H1 (cell line): Measurements from ENCODE around the gene TBC1D19. TPM values are rescaled to one million over a fixed set of nuclear protein-coding genes. Genes with fewer than 3 reads are reported as not detected.

Source experiments
- POU5F1 ChIP-seq: IDR thresholded peaks from 2 replicates; pipeline ENCODE4 v1.6.1; 2011; ENCODE audit warnings: low read depth, mild to moderate bottlenecking, low read length, moderate library complexity
- RAD21 ChIP-seq, 2 experiments: IDR thresholded peaks in 1 of 2; conservative IDR thresholded peaks in 1 of 2; 2 replicates each; pipeline ENCODE4 v1.6.1; 2011; ENCODE audit warnings: low read depth in 2 of 2, low read length in 2 of 2, improper control_type of control experiment in 1 of 2, inconsistent platforms in 1 of 2, mild to moderate bottlenecking in 1 of 2, moderate library complexity in 1 of 2
- SUZ12 ChIP-seq: fragments of 200-600 bp; sonication (generic); IDR thresholded peaks from 2 replicates; pipeline ENCODE4 v1.6.1; 2012; ENCODE audit warnings: mild to moderate bottlenecking, inconsistent platforms, low read length, moderate library complexity, mixed read lengths
- polyA plus RNA-seq, 7 experiments: library from polyadenylated mRNA; depleted of rRNA in 3 of 7; stranded (reverse) in 5 of 7; unstranded in 2 of 7; fragments of >200 nt in 5 of 7; fragments of 200-250 nt in 2 of 7; gene quantifications; 1 replicate in 5 of 7; 2 replicates in 1 of 7; 4 replicates in 1 of 7; pipeline versions ENCODE4 v1.2.1 to v1.2.3, GENCODE V29; 2011 to 2013; ENCODE audit warnings: missing spikeins in 2 of 7, mixed read lengths in 2 of 7
- total RNA-seq: library from RNA; stranded (reverse); fragmentation: NEBNext Ultra II Directional; extraction: Animal tissue kit (Norgen Biotek cat#: 25700); gene quantifications from 2 replicates; pipeline ENCODE4 v1.2.1, GENCODE V29; 2021
- TF ChIP-seq, protein P1 (sequence below): fragments of 300-600 bp; sonication (generic); IDR thresholded peaks from 2 replicates; pipeline ENCODE4 v1.7.1; 2012; ENCODE audit warnings: low read length, moderate library complexity, mild to moderate bottlenecking, inconsistent platforms; ENCODE audit not compliant: insufficient replicate concordance

Gene TBC1D19
- total and polyA plus RNA-seq, 2 of the 8 experiments (the other 6 are each of a cell fraction or from before 2014, with no cell fraction given) = 1.9 to 3.5 TPM

DNA sequence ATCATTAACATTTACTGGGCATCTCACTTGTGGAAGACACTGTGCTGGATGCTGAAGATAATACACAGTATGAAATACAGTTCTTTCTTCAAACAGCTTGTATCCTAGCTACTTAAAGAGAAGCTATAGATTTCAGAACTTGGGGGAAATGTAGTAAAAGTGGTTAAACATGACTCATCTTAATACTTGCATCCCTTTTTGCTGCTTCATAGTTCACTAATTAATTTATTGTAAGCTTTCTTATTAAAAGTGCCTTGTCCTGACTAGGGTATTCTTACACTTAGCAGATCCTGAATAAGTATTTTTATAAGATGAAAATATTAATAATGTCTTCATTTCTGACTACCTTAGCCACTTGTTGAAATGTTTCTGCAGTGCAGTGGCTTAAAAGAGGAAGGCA is 144.0 kb downstream of the TBC1D19 start (continued):
- no peak for TF ChIP-seq POU5F1
- no peak for TF ChIP-seq SUZ12
- TF ChIP-seq, protein P1, sequence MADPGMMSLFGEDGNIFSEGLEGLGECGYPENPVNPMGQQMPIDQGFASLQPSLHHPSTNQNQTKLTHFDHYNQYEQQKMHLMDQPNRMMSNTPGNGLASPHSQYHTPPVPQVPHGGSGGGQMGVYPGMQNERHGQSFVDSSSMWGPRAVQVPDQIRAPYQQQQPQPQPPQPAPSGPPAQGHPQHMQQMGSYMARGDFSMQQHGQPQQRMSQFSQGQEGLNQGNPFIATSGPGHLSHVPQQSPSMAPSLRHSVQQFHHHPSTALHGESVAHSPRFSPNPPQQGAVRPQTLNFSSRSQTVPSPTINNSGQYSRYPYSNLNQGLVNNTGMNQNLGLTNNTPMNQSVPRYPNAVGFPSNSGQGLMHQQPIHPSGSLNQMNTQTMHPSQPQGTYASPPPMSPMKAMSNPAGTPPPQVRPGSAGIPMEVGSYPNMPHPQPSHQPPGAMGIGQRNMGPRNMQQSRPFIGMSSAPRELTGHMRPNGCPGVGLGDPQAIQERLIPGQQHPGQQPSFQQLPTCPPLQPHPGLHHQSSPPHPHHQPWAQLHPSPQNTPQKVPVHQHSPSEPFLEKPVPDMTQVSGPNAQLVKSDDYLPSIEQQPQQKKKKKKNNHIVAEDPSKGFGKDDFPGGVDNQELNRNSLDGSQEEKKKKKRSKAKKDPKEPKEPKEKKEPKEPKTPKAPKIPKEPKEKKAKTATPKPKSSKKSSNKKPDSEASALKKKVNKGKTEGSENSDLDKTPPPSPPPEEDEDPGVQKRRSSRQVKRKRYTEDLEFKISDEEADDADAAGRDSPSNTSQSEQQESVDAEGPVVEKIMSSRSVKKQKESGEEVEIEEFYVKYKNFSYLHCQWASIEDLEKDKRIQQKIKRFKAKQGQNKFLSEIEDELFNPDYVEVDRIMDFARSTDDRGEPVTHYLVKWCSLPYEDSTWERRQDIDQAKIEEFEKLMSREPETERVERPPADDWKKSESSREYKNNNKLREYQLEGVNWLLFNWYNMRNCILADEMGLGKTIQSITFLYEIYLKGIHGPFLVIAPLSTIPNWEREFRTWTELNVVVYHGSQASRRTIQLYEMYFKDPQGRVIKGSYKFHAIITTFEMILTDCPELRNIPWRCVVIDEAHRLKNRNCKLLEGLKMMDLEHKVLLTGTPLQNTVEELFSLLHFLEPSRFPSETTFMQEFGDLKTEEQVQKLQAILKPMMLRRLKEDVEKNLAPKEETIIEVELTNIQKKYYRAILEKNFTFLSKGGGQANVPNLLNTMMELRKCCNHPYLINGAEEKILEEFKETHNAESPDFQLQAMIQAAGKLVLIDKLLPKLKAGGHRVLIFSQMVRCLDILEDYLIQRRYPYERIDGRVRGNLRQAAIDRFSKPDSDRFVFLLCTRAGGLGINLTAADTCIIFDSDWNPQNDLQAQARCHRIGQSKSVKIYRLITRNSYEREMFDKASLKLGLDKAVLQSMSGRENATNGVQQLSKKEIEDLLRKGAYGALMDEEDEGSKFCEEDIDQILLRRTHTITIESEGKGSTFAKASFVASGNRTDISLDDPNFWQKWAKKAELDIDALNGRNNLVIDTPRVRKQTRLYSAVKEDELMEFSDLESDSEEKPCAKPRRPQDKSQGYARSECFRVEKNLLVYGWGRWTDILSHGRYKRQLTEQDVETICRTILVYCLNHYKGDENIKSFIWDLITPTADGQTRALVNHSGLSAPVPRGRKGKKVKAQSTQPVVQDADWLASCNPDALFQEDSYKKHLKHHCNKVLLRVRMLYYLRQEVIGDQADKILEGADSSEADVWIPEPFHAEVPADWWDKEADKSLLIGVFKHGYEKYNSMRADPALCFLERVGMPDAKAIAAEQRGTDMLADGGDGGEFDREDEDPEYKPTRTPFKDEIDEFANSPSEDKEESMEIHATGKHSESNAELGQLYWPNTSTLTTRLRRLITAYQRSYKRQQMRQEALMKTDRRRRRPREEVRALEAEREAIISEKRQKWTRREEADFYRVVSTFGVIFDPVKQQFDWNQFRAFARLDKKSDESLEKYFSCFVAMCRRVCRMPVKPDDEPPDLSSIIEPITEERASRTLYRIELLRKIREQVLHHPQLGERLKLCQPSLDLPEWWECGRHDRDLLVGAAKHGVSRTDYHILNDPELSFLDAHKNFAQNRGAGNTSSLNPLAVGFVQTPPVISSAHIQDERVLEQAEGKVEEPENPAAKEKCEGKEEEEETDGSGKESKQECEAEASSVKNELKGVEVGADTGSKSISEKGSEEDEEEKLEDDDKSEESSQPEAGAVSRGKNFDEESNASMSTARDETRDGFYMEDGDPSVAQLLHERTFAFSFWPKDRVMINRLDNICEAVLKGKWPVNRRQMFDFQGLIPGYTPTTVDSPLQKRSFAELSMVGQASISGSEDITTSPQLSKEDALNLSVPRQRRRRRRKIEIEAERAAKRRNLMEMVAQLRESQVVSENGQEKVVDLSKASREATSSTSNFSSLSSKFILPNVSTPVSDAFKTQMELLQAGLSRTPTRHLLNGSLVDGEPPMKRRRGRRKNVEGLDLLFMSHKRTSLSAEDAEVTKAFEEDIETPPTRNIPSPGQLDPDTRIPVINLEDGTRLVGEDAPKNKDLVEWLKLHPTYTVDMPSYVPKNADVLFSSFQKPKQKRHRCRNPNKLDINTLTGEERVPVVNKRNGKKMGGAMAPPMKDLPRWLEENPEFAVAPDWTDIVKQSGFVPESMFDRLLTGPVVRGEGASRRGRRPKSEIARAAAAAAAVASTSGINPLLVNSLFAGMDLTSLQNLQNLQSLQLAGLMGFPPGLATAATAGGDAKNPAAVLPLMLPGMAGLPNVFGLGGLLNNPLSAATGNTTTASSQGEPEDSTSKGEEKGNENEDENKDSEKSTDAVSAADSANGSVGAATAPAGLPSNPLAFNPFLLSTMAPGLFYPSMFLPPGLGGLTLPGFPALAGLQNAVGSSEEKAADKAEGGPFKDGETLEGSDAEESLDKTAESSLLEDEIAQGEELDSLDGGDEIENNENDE = no peak
- TF ChIP-seq RAD21 (IDR thresholded peaks at IDR 0.05 in 1 of 2, conservative IDR thresholded peaks at IDR 0.05 in 1 of 2; ENCODE audit: low read depth in 2 of 2, low read length in 2 of 2) = no peak
